Measurements from ENCODE around the gene WNT5A.

Gene WNT5A

DNA sequence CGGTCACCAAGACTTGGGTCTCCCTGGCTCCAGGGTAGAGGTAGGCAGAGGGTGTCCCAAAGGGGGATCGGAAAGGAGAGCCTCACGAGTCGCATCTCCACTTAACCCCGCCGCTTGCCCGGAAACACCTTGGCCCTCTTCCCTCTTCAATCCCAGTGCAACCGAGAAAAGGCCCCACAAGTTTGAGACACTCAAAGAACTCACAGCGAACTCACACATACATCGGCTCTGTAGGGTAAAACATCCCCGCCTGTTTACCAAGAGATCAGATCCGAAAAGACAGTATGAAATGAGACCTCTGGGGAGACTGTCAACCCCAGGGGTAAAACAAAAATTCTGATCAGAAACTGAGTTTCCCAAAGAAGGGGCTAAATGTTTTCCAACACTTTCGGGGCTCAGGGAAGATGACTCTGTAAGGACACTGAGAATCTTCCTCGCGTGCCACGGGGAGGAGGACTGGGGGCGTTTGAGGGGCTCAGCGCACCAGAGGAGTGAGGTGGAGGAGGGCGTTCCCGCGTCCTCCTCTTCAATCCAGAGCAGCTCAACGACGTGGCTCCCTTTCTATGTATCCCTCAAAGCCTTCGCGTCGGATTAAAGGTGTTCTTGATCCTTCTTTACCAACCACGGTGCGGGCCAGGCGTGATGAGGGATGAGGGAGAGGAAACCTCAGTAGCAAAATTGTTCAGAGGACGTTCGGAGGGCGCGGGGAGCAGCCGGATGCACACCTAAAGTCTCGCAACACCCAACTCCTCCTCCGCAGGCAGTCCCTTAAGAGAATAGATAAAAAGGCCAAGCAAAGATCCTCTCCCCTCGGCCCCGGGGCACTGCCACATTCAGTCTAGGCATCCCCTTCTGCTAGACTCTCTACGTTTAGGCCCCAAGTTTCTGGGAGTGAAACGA, 3.7 kb downstream of the WNT5A start:
- in situ Hi-C loops (cut with HindIII; ENCODE audit: low sequenced_read_pairs), result loop anchor here (5.0 to 25.0 kb wide), 4 partner anchors 146 to 621 kb away; no protein-coding TSS in a partner anchor

DNA sequence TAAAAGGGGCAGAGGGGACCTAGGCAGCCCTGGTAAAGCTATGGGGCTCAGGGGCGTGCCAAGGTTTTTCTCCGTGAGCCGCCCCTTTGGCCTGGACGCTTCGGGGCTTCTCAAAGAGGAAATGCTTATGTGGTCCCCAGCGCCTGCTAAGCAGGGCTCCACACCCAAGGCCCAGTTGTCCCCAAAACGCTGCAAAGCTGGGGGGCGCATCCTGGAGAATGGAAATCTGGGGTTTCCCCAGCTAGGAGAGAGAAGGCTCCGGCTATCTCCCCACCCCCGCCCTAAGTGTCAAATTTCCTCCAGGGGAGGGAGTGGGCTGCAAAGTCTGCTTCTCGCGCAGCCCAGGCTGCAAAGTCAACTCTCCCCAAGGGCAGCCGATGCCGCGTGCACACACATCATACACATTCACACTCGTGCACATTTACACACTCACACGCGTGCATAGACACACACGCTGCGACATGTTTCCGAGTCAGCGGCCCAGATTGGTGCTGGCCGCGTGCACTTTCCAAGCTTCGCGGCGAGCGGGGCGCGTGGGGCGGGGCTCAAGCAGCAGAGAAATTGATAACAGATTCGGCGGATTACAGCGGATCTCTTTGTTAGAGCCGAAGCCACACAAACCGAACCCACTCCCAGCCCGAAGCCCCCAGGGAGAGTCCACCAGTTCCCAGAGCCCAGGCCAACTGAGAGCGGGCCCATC, 4.5 kb downstream of the WNT5A start:
- in situ Hi-C loops (cut with HindIII; ENCODE audit: low sequenced_read_pairs), result loop anchor here (5.0 to 25.0 kb wide), 4 partner anchors 145 to 620 kb away; no protein-coding TSS in a partner anchor

DNA sequence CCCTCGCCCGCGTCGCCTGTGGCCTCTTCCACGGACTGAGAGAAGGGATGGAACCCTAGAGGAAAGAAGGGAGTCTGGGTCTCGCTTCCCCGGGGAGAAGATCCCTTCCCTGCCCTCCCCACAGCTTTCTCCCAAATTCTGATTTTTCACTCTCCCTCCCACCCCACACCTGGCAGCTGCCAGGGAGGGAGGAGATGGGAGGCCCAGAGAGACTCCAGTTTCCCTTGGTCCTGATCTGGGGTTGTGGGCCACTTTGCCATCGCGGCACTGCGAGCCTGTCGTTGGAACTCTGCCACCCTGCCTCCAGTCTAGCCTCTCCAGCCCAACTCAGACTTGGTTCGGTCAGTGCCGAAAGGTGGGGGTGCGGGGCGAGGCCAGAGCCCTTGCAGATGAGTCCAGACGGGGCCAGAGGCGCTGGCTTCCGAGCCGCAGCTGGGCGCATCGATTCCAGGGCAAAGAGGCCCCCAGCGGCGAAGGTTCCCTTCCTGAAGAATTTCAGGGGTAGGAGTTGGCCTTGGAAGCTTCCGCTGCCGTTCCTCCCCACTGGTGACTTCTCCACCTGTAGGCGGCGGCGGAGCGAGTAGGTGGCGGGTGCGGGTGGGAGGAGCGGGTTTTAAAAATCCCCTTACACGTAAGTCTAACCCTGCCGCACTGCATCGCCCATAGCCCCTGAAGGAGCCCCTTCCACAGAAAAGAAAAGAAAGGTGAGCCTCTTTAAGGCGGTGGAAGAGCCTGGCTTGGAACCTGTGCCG, 5.2 kb downstream of the WNT5A start:
- in situ Hi-C loops (cut with HindIII; ENCODE audit: low sequenced_read_pairs), result loop anchor here (5.0 to 25.0 kb wide), 4 partner anchors 145 to 620 kb away; no protein-coding TSS in a partner anchor

DNA sequence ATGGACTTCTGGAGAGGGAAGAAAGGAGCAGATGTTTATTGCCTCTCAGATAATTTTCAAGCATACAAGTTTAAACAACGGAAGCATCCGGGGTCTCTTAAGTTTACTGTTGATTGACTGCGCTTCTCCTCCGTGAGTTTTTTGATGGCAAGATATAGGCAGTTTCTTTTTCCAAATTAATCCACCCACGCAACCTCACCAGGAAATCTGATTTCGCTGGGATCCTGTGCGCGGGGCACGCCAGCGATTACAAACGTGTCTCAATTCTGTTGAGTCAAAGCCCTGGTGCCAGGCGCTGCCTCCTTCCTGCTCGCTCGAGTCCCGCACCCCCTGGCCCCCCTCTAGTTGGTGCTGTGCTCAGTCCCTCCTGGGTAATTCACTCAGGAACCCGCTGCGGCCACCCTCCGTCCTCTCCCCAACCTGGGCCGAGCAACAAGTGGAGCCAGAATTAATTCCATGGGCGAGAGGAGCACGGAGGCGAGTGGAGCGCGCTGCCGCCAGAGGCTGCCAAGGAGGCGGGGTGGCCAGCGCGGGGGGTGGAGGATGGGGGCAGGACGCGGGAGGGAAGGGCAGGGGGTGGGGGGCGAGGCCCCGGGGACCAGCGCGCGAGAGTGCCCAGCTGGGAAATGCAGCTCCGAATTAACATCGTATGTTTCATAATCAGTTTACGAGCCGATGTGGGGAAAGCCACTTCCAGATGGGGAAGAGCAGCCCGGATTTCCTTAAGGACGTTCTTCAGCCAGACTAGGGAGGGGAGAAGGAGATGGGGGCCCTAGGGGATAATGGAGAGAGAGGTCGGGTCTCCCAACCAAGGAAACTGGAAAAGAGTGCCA, 6.0 kb downstream of the WNT5A start:
- in situ Hi-C loops (cut with HindIII; ENCODE audit: low sequenced_read_pairs), result loop anchor here (5.0 to 25.0 kb wide), 4 partner anchors 144 to 619 kb away; no protein-coding TSS in a partner anchor

DNA sequence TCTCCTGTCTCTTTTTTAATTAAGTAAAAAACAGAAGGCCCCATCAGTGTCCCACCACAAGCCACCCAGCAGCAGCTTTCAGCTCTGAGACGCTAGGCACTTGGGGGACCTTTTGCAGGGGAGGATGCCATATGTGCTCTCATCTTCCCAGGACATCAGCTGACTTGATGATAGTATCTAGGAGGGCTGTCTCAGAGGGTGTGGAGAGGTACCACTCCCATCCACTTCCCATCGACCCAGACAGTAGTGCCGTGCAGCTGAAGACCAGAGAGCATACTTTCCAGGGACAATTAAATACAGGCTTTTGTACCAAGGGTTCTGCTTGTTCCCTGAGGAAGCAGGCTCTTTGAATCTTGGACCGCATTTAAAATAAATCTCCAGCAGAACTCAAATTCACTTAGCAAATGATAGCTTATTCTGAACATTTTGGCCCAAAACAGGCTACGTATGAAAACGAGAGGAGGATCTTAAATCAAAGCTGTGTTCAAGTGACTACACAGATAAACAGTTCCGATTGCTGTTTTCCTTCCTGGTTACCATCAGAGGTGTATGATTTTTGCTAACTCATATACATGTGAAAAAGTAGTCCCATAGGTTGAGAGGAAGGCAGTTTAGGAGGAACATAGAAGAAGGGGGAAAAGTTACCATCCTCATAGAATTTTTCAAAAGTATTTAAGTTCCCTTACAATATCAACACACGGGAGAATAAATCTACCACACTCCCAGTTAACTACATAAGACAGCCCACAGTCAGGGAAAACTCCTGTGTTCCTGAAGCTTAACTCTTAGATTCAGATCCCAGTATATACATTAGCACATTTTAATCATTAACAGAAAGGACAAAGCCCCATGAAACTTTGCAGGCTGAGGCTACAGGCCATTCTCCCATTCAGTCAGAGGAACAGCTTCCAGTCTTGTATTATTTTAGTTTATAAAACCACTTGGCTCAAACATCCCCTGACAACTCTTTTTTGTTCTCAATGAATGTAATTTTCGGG, 9.5 kb downstream of the WNT5A start:
- in situ Hi-C loops (cut with HindIII; ENCODE audit: low sequenced_read_pairs), result loop anchor here (5.0 to 25.0 kb wide), 4 partner anchors 140 to 615 kb away; no protein-coding TSS in a partner anchor

DNA sequence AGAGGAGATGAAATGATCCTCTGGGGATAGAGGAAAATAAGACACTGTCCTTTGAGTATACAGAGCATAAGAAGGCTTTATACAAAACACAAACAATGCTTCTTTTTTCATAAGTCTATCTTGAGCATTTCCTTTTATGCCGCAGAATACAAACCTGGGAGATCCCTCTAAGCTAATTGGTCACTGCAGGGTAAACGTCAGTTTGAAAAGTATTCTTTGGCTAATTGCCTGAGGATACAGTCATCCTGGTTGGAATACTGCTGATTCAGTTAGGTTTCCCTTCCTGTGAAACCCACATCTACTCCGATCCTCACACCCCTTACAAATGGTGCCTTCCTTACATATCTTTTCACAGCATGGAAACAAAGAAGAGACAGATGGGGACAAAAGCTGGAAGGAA, 10.6 kb downstream of the WNT5A start:
- in situ Hi-C loops (cut with HindIII; ENCODE audit: low sequenced_read_pairs), result loop anchor here (5.0 to 25.0 kb wide), 4 partner anchors 139 to 614 kb away; no protein-coding TSS in a partner anchor

DNA sequence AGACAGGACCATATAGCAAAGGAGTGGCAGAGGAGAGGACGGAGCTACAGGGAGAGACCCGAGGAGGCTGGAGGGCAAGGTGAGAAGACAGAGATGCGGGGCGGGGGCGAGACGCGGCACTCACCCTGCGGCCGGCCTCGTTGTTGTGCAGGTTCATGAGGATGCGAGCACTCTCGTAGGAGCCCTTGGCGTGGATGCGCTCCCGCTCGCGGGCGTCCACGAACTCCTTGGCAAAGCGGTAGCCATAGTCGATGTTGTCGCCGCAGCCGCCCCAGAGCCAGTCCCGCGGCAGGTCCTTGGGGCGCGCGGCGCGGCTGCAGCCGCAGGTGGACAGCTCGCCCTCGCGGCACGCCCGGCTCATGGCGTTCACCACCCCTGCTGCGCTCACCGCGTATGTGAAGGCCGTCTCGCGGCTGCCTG, 12.9 kb downstream of the WNT5A start:
- in situ Hi-C loops (cut with HindIII; ENCODE audit: low sequenced_read_pairs), result no loop called here

DNA sequence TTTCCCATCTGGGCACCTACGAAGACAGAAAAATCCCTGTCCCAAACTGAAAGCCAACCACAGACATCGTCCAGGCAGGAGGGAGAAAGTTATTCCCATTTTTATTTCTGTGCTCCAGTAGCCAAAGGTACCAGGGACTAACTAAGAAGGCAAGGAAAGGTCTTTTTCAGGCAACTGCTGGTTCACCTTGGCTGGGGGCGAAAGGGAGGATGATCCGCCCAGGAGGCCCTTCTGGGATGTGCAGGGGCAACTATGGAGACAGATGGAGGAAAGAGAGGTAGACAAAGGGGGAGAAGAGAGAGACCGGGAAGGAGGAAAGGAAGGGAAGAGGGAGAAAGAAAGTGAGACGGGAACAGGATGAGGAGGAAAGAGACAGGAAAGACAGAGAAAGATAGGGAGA, 13.3 kb downstream of the WNT5A start:
- in situ Hi-C loops (cut with HindIII; ENCODE audit: low sequenced_read_pairs), result no loop called here

DNA sequence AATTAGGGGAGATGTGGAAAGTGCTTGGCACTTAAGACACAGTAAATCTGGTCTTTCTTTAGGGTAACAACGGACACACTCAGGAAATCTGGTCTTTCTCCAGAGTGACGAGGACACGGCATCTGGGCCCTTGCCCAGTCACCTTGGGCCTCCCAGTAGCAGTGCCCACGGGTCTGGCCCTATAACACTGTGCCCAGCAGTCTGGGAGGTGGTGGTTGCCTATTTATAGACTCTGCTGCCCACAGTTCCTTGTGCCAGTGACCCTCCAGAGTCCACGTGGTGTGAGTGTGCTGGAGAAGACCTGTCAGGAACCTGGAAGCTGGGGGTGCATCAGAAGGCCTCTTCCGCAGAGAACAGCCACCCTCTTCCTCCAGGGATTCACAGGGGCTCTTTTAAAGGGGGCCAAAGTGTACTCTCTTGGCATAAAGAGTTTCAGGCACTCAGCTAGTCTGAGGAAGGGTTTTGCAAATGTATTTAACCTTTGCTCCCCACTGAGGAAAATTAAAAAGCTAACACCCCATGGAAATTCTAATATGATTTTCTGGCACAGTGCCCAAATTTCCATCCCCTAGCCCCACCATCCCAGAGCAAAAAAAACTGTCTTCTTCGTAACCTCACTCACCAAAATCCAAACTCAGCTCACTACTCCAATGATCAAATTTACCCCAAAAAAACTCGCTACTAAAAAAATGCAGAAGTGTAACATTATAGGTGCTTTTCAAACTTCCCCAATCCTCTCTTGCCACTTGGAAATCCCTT, 15.4 kb downstream of the WNT5A start:
- in situ Hi-C loops (cut with HindIII; ENCODE audit: low sequenced_read_pairs), result no loop called here

DNA sequence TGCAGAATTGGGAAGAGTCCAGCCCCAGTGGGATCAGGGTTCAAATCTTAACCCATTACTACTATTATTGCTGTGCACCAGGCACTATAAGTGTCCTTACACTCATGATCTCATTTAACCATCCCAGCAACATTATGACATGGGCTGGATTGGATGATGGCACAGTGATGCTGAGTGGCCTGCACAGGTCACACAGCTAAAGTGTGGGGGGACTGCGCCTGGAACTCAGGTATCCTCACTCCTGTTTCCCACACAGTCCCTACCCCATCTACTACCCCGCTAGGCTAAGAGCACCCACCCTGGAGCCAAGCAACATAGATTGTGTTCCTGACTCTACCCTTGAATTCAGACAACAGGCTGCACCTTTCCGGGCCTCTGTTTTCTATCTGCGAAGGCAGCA, 16.0 kb downstream of the WNT5A start:
- in situ Hi-C loops (cut with HindIII; ENCODE audit: low sequenced_read_pairs), result no loop called here

DNA sequence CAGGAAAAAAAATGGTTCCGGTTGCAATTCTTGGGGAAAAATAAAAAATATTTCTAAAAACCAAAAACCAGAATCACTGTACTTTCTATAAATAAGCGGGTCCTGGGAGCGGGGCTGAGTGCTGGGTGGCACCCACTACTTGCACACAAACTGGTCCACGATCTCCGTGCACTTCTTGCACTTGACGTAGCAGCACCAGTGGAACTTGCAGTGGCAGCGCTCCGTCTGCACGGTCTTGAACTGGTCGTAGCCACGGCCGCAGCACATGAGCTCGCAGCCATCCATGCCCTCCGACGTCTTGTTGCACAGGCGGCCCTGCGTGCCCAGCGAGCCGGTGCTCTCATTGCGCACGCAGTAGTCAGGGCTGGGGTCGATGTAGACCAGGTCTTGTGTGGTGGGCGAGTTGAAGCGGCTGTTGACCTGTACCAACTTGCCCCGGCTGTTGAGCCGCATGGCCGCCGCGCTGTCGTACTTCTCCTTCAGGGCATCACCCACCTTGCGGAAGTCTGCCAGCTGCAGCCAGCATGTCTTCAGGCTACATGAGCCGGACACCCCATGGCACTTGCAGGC, 17.1 kb downstream of the WNT5A start:
- in situ Hi-C loops (cut with HindIII; ENCODE audit: low sequenced_read_pairs), result no loop called here

DNA sequence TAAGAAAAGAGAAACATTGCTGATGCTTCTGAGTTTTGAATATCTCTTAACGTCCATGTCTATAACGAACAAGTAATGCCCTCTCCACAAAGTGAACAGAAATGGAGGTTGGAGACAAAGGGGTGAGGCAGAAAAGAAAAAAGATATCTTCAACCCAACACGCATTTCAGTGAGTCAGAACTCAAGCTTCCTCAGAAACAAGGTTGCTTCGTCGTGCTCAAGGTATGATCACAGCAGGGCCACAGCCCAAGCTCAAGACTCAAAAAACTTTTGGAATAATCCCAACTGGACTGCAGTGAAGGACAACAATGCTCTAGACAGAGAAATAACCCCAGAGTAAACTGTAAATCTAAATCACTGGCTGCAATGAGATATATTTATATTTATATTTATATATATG, 18.9 kb downstream of the WNT5A start:
- in situ Hi-C loops (cut with HindIII; ENCODE audit: low sequenced_read_pairs), result no loop called here

DNA sequence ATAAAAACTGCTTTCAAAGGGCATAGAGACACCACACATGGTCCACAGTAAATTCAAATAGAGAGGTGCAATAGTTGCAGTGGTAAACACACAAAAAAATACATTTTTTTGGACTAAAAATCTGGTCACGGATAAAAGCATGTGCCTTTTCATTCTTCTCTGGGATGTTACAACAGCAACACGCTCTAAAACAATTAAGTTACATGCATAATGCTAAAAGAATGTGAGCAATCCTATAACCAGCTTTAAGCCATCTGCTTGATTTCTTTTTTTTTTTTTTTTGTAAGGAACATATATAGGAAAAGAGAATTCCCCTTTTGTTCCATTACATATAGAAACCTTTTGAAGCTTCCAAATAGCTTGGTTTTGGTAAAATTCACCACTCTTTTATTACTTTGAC, 20.0 kb downstream of the WNT5A start:
- in situ Hi-C loops (cut with HindIII; ENCODE audit: low sequenced_read_pairs), result no loop called here

DNA sequence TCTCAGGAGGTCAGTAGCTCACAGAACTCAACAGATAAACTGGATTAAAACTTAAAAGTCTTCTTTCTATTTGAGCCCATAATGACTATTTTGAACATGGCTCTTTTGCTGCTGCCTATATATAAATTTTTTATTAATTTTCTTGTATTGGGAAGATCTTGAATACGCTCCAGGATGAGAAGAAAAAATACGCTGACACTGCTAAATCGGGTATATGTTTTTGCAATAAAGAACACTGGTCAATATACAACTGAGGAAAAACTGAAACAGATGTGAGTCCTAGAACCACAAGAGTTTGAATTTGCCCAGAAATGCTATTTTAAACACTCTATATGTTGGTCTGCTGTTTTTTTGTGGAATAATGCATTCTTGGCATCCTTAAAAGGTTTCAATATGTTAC, 20.6 kb downstream of the WNT5A start:
- in situ Hi-C loops (cut with HindIII; ENCODE audit: low sequenced_read_pairs), result no loop called here

DNA sequence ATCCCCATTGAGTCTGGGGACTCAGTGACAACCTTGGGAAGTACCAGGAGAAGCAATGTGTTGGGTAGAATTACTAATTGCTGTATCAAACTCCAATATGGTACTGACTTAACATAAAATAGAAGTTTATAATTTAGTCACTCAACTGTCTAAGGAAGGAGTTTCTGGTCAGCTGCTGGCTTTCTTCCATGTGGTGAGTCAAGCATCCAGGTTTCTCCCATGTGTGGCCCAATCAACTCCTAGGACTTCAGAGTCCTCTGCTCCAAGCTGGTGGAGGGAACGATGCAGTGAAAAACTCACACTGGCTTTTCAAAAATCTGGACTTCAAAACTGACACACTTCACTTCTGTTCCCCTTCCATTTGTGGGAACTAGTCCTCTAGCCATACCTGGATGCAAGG, 25.2 kb downstream of the WNT5A start:
- in situ Hi-C loops (cut with HindIII; ENCODE audit: low sequenced_read_pairs), result no loop called here

DNA sequence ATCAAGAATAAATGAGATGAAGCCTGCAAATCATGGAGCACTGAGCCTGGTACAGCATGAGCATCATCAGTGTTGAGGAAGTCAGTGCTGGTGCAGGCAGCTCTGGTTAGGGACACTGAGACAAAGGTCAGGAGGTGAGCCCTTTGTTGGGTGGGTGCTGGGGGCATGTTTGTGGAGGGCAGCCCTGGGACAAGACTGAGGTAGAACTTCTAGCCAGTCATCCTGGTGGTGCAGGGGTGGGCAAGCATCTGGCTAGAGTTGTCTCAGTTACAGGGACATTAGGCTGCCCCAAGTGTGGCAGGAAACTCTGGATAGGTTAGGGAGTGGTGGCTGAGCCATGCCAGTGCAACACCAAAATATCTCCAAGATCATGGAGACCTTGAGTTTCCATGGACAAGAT, 27.3 kb downstream of the WNT5A start:
- in situ Hi-C loops (cut with HindIII; ENCODE audit: low sequenced_read_pairs), result no loop called here

DNA sequence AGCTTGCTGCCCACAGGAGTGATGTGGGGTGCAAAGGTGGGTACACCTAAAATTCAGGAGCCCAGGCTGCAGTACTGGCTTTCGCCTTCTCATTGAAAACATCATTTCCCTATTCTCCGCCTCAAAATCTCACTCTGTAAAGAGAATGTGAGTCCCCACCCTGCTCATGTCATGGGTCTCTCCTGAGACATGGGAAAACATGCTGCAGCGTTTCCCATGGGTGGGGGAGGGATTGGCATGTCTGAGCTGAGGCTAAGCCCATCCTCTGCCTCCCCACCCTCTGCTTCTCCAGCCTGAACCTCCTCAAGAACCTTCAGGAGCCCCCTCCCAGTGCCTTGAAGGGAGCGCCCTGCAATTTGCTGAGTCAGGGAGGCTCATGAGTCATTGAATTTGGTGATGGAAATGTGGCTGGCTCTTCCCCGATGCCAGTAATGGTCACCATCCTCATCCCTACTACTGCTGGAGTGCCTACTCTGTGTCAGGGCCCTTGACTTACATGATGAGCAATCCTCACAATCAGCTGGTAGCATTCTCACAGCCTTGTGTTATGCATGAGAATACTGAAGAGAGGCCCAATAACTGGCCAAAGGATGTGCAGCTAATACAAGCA, 28.8 kb downstream of the WNT5A start:
- in situ Hi-C loops (cut with HindIII; ENCODE audit: low sequenced_read_pairs), result no loop called here
